CD4-positive, alpha-beta T cell treated with Interleukin-17A for 4 hours (primary cell): ENCODE data around the gene SLC27A6.
"Not testable (repeated sequence)": the region's sequence is repeated elsewhere in the genome, so short reads cannot be mapped to it uniquely, and the experiment has no call there.

ENCODE experiments used
- DNase-seq: peaks from one replicate; pipeline ENCODE4 v3.0.0-alpha.2; 2020; ENCODE audit warnings: mixed read lengths

SLC27A6 gene, protein sequence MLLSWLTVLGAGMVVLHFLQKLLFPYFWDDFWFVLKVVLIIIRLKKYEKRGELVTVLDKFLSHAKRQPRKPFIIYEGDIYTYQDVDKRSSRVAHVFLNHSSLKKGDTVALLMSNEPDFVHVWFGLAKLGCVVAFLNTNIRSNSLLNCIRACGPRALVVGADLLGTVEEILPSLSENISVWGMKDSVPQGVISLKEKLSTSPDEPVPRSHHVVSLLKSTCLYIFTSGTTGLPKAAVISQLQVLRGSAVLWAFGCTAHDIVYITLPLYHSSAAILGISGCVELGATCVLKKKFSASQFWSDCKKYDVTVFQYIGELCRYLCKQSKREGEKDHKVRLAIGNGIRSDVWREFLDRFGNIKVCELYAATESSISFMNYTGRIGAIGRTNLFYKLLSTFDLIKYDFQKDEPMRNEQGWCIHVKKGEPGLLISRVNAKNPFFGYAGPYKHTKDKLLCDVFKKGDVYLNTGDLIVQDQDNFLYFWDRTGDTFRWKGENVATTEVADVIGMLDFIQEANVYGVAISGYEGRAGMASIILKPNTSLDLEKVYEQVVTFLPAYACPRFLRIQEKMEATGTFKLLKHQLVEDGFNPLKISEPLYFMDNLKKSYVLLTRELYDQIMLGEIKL

DNA sequence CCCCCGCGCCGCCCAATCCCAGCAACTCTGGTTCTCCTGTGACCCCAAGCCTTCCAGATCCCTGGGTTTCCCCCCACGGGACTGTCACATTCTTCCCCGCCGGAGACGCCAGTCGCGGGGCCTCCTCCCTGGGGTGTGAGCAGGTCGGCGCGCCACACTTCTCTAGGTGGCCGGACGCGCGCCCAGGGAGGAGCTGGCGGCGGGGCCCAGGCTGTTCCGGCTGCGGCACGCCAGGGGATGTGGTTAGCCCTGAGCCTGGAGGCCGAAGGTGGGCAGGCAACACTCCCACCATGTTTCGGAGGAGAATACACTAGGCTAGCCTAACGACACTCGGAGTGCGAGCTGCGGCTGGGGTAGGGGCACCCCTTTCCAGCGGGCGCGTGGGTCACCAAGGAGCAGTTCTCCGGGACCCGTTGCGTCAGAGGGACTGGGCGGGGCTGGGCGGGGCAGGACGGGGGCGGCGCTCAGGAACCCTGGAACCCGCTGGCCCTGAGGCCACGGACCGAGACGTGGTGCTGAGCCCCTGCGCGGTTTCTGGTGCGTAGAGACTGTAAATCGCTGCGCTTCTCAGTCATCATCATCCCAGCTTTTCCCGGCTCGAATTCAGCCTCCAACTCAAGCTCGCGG lies at the start of gene SLC27A6:
Gene SLC27A6 (plus strand): TSS at position 478 of the 627 bp plus-strand sequence. CDS start 650 bp downstream, outside the sequence.
- no peak for DNase-seq

DNA sequence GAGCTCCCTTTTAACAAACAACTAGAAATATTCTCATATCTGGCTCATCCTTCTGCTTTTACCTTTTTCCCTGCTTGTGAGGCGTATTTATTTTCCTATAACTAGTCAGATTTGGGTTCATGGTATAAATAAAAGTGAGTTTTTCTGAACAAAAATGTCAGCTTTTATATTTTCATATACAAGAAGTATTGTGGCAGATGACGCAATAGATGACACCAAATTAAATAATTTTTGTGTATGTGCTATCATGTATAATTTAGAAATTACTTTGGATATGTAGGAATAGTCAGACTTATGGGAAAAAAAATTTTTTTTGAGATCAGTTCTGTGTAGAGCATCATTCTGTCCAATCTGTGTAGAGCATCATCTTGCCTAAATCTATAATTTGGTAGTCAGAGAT lies 45.7 kb upstream of the SLC27A6 start:
- DNase-seq, result no peak

DNA sequence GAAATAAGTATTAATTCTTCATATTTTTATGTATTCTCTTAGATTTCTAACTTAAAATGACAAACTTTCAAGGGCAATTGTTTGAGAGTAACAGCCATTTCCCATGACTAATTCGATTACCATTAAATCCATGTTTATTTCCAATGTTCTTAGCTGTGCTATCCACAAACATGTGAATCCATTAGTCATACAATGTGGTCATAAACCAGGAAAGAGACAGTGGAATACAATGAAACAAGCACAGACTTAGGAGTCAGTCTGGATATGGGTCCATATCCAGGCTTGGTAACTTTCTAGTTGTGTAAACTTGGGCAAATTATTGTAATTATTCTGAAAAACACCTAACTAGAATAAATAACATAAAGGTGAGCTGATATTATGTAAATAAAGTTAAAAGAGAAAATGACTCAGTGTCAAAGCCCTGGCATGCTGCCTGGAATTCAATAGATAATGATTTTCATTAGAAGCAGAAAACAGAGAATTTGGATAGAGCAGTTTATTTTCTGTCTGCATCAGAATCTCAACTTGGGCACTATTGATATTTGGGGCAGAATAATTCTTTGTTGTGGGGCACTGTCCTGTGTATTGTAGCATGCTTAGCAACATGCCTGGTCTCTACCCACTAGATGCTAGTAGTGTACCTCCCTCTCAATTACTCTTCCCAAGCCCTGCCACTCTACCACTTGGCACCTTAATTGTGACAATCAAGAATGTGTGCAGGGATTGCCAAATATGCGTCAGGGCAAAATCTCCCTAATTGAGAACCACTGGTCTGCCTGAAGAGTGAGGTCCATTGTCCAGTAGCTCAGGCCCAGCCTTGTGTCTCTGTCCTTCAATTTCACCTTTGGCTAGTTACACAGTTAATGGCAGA lies 44.7 kb upstream of the SLC27A6 start:
- DNase-seq, result no peak

DNA sequence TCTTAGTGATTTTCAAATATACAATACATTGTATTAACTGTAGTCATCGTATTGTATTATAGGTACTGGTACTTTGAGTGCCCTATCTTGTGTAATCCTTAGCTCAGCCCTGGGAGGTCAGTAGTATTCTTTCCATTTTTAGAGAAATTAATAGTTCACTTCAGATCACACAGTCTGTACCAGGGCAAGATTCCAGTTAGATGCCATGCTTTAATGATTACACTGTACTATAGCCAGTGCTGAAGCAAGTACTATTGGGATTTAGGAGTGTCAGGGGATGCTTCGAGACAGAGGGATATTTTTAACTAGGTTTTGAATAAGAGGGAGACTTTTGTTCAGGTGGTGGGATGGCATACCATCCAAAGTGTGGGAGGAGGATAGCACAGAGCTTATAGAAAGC lies 41.0 kb upstream of the SLC27A6 start:
- DNase-seq, result no peak

DNA sequence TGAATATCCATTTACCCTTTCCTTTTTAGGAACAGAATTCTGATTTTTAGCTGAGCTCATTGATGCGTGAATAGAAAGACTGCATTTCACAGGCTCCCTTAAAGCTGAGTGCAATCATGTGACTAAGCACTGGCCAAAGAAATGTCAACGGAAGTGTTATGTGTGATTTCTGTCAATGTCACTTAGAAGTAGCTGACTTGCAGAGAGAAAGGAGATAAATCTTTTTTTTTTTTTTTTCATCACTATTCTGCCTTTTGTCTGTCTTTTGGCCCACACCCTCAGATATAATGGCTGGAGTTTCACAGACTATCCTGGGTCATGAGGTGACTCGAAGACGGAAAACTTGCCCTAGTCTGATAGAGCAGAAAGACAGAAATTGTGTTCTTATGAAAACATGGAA lies 39.3 kb upstream of the SLC27A6 start:
- DNase-seq, result no peak

DNA sequence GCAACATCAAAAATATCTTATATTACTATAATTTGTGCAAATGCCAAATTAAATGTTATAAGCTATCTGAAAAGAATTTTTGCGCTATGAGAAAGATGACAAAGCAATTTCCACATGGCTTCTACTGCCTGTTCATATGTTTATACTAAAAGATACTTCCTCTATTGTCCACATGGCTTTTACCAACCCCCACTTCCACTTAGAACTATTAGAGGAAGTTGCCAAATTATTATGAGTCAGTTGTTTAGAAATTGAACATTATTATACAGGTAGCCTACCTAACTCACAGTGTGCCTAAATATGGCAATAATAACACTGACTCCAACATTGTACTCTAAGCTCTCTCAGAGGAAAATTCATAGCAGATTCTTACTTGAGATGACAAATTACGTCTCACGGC lies 37.6 kb upstream of the SLC27A6 start:
- DNase-seq, result no peak

DNA sequence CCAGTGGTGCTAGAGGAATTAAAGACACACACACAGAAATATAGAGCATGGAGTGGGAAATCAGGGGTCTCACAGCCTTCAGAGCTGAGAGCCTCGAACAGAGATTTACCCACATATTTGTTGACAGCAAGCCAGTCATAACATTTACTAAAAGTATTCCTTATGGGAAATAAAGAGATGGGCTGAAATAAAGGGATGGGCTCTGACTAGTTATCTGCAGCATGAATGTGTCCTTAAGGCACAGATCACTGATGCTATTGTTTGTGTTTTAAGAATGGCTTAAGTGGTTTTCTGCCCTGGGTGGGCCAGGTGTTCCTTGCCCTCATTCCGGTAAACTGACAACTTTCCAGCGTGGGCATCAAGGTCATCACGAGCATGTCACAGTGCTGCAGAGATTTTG lies 33.1 kb upstream of the SLC27A6 start:
- DNase-seq, result not testable (repeated sequence)

DNA sequence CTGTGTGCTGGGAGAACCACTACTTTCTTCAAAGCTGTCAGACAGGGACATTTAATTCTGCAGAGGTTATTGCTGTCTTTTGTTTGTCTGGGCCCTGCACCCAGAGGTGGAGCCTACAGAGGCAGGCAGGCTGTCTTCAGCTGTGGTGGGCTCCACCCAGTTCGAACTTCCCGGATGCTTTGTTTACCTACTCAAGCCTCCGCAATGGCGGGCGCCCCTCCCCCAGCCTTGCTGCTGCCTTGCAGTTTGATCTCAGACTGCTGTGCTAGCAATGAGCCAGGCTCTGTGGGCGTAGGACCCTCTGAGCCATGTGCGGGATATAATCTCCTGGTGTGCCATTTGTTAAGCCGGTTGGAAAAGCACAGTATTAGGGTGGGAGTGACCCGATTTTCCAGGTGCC lies 22.2 kb upstream of the SLC27A6 start:
- not testable (repeated sequence) for DNase-seq

DNA sequence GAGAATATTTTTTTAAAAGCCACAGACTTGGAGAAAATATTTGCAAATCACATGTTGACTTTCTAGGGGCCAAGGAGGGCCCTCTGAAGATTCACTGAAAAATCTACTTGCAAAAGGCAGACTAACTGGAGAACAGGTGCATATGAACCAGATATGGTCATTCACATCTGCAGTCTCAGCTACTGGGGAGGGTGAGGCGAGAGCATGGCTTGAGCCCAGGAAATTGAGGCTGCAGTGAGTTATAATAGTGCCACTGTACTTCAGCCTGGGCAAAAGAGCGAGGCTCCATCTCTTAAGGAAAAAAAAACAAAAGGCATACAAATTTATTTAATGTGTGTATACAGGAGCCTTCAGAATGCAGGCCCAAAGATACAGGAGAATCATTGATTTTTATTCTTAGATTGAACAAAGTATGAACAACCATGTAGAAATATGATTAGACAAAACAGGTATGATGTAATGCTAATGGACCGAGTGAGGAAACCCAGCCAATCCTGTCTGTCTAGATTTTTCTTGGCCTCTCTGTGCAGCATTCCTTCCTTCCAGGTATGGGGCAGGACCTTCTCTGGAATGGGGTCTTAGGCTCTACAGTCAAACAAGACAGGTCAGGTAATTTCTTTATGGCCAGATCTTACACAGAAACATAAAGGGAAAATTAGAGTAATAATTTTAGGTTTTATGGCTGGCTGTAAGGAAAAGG lies 15.3 kb upstream of the SLC27A6 start:
- DNase-seq, result no peak

DNA sequence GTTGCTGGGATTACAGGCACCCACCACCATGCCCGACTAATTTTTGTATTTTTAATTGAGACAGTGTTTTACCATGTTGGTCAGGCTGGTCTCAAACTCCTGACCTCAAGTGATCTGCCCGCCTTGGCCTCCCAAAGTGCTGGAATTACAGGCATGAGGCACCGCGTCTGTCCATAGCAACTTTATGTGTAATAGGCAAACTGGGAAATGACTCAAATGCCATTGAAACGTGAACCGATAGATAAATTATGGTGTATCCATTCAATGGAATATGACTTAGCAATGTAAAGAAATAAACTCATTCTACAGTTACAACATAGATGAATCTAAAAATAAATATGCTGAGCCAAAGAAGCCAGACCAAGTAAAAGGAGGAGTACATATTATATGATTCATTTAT lies 14.0 kb upstream of the SLC27A6 start:
- DNase-seq, result not testable (repeated sequence)

DNA sequence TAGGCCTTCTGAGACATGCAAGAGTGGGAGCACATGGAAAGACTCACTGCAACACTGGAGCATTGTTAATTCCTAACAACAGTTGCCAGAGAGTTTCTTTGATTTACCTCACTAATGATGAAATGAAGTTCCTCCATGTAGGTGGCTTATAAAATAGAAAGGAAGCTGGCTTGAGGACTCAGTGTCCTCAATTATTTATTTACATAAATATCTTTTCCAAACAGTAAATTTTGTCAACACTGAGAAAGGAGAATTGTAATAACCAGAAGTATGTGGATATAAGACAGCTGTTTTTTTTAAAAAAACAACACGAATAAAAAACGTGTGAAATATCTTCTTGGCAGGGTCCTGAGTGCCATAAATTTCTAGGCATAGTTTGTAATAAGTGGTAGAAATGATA lies 9.1 kb upstream of the SLC27A6 start:
- no peak for DNase-seq

DNA sequence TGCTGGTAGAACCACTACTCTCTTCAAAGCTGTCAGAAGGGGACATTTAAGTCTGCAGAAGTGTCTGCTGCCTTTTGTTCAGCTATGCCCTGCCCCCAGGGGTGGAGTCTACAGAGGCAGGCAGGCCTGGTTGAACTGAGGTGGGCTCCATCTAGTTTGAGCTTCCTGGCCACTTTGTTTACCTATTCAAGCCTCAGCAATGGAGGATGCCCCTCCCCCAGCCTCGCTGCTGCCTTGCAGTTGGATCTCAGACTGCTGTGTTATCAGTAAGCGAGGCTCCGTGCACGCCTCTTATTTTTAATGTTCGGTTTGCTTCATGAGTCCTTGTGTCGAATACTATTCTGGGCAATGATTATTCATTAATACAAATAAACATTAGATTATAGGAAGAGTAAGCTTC lies 3.1 kb upstream of the SLC27A6 start:
- no peak for DNase-seq

DNA sequence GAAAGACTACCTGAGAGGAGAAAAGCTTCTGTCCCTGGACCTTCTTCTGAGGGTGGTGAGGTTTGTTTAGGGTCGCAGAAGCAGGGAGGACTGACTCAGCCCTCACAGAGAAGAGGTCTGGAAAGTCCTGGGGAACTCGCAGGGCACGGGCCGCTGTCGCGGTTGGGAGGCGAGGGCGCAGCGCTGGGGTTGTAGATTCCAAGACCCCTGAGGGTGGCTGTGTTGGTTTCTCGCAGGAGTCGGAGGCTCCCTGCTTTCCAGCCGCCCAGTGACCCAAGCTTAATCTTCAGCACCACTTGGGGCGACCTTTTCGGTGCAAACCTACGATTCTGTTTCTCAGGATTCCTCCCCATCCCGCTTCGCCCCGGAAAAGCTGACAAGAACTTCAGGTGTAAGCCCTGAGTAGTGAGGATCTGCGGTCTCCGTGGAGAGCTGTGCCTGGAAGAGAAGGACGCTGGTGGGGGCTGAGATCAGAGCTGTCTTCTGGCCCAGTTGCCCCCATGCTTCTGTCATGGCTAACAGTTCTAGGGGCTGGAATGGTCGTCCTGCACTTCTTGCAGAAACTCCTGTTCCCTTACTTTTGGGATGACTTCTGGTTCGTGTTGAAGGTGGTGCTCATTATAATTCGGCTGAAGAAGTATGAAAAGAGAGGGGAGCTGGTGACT lies 482 bp downstream of the SLC27A6 start:
- no peak for DNase-seq

DNA sequence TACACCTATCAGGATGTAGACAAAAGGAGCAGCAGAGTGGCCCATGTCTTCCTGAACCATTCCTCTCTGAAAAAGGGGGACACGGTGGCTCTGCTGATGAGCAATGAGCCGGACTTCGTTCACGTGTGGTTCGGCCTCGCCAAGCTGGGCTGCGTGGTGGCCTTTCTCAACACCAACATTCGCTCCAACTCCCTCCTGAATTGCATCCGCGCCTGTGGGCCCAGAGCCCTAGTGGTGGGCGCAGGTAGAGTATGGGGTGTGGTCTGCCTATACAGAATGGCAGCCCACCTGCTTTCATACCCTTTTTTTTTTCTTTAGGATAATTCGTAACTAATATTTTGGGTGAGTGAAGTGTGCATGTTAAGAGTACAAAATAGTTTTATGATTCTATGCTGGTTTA lies 1.1 kb downstream of the SLC27A6 start:
- no peak for DNase-seq

DNA sequence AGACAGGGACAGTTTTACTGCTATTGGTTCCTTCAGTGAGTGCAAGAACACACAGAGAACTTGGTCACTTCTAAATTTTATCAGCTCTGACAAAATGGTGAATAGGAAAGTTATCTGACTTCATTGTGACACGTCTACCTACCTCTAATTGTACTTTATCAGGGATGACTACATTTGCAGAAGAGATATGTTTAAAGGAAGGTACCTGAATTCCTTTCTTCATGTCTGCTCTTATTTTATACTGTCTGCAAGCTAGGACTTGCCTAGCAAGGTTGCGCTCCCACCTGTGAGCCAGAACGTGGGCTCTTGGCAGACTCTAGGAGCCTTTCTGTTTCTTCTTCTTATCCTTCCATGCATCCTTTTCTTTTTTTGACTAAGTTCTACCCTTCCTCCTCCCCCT lies 1.6 kb downstream of the SLC27A6 start:
- DNase-seq, result no peak

DNA sequence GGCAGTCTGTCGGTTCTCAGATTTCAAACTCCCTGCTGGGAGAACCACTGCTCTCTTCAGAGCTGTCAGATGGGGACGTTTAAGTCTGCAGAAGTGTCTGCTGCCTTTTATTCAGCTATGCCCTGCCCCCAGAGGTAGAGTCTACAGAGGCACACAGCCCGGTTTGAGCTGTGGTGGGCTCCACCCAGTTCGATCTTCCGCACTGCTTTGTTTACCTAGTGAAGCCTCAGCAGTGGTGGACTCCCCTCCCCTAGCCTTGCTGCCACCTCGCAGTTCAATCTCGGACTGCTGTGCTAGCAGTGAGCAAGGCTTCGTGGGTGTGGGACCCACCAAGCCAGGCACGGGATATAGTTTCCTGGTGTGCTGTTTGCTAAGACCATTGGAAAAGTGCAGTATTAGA lies 8.0 kb downstream of the SLC27A6 start:
- DNase-seq, result no peak

DNA sequence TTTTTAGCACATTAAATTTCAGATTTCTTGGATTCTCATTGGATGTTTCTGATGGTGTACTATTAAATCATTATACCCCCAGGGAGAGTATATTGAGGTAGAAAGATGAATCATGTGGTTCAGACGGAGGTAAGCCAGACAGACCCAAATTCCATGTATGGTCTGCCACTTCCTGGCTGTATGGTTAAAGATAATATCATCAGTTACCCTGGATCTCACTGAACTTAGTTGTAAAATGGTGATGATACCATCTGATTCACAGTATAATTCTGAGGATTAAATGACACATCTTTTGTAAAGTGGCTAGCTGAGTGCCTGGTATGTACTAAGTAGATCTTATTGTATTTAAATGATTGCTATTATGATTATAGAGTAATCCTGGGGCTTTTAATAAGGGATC lies 9.3 kb downstream of the SLC27A6 start:
- no peak for DNase-seq

DNA sequence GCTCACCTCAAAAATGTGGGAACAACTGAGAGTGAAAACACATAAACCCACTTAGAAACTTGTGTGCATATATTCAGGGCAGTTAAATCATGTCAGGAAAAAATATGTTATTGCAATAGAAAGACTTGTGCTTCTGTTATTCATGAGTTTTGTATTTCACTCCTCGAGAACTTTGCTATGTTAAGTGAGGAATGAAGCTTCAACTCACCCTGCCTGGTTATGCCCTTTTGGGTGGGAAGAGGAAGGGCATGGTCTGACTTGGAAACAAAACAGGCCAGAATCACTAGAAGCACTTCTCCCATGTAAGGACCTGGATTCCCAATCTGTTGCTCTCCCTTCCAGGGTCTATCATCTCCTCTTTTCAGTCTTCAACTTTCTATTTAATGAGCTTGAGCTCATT lies 14.5 kb downstream of the SLC27A6 start:
- no peak for DNase-seq

DNA sequence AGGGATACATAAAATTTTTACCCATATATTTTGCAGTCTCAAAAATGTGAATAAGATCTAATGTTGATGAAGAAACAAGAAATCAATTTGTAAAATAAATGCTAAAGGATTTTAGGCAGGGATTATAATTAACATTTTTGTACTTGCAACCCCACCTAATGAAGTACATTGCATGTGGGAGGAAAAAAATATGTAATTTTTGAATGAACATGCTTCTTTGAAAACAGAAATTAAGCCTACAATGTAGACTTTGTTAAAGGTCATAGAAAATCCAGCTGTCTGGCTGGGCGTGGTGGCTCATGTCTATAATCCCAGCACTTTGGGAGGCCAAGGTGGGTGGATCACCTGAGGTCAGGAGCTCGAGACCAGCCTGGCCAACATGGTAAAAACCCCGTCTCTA lies 15.6 kb downstream of the SLC27A6 start:
- no peak for DNase-seq

DNA sequence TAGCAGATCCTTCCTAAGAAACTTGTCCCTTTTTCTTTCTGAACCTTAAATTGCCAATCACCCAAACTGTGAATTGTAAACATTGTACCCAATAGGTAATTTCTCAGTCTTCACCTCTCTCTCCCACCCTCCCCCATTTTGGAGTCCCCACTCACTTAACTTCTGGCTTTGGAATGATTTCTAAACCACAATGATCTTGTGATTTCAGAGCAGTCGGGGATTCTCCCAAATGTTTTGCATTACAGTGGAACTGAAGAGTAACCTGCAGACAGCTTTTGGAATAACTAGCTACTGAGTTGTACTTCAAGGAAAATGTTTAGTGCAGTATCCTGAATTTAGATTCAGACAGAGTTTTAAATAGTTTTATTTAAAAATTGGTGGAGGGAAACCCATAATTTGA lies 19.2 kb downstream of the SLC27A6 start:
- DNase-seq, result no peak

DNA sequence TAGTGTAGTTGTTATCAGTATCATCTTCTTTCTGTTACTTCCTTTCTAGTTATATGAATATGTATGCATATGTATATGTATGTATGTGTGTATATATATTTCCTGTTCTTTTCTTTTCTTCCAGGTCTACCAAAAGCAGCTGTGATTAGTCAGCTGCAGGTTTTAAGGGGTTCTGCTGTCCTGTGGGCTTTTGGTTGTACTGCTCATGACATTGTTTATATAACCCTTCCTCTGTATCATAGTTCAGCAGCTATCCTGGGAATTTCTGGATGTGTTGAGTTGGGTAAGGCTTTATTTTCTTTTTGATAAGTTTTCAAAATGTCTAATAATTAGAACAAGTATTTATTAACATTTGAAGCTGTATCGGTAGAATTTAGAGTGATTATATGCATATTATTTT lies 23.2 kb downstream of the SLC27A6 start:
- DNase-seq, result no peak
